Skeletal muscle cell (primary cell): ENCODE data around the gene KIF13A.
"Not testable (repeated sequence)": the region's sequence is repeated elsewhere in the genome, so short reads cannot be mapped to it uniquely, and the experiment has no call there.

Experiments
- DNase-seq: peaks from one replicate; pipeline ENCODE4 v3.0.0-alpha.2; 2010; ENCODE audit warnings: low read depth
- H3K4me3 ChIP-seq: 2 replicates; pipeline ENCODE4 v1.5.1; 2011; ENCODE audit warnings: low read depth, mild to moderate bottlenecking, control low read depth, low read length, moderate library complexity

The KIF13A gene

GRCh38 chr6:17762651-17763050, 224.8 kb downstream of the KIF13A start:
- no peak overlapping the region for H3K4me3 ChIP-seq
- DNase-seq: no peak

- no peak for DNase-seq
- H3K4me3 ChIP-seq: no peak overlapping the region
Measured at GRCh38 chr6:17758119-17758518, 229.3 kb downstream of the KIF13A start.

GRCh38 chr6:17754254-17754653, 233.2 kb downstream of the KIF13A start:
- H3K4me3 ChIP-seq: no peak overlapping the region

GRCh38 chr6:17745324-17745723, 242.1 kb downstream of the KIF13A start:
- DNase-seq, H3K4me3 ChIP-seq: not testable (repeated sequence)

More at GRCh38 chr6:17754254-17754653, 233.2 kb downstream of the KIF13A start:
- no peak for DNase-seq

- not testable (repeated sequence) for DNase-seq, H3K4me3 ChIP-seq
Measured at GRCh38 chr6:17744757-17745308, 242.6 kb downstream of the KIF13A start.

GRCh38 chr6:17744019-17744756, 243.2 kb downstream of the KIF13A start:
- no peak for DNase-seq
- H3K4me3 ChIP-seq: no peak overlapping the region

GRCh38 chr6:17741507-17741906, 245.9 kb downstream of the KIF13A start:
- no peak for DNase-seq

GRCh38 chr6:17740559-17741220, 246.7 kb downstream of the KIF13A start:
- no peak for DNase-seq
- H3K4me3 ChIP-seq: no peak overlapping the region

More at GRCh38 chr6:17741507-17741906, 245.9 kb downstream of the KIF13A start:
- no peak overlapping the region for H3K4me3 ChIP-seq

GRCh38 chr6:17737704-17738252, 249.7 kb downstream of the KIF13A start:
- DNase-seq: no peak

GRCh38 chr6:17735311-17735710, 252.1 kb downstream of the KIF13A start:
- DNase-seq, H3K4me3 ChIP-seq: not testable (repeated sequence)

More at GRCh38 chr6:17737704-17738252, 249.7 kb downstream of the KIF13A start:
- H3K4me3 ChIP-seq: no peak overlapping the region

GRCh38 chr6:17730078-17730704, 257.2 kb downstream of the KIF13A start:
- no peak overlapping the region for H3K4me3 ChIP-seq
- DNase-seq: no peak

GRCh38 chr6:17729223-17730077, 258.0 kb downstream of the KIF13A start:
- H3K4me3 ChIP-seq: no peak overlapping the region
- DNase-seq: no peak

- no peak for DNase-seq
- no peak overlapping the region for H3K4me3 ChIP-seq
Measured at GRCh38 chr6:17728551-17729222, 258.7 kb downstream of the KIF13A start.

- no peak overlapping the region for H3K4me3 ChIP-seq
- DNase-seq: no peak
Measured at GRCh38 chr6:17725083-17725482, 262.4 kb downstream of the KIF13A start.

GRCh38 chr6:17724341-17724740, 263.1 kb downstream of the KIF13A start:
- no peak overlapping the region for H3K4me3 ChIP-seq
- DNase-seq: no peak

GRCh38 chr6:17721671-17722070, 265.8 kb downstream of the KIF13A start:
- DNase-seq: no peak
- no peak overlapping the region for H3K4me3 ChIP-seq

- DNase-seq: no peak
- H3K4me3 ChIP-seq: no peak overlapping the region
Measured at GRCh38 chr6:17719323-17720041, 268.0 kb downstream of the KIF13A start.

- no peak overlapping the region for H3K4me3 ChIP-seq
- no peak for DNase-seq
Measured at GRCh38 chr6:17716221-17716620, 271.2 kb downstream of the KIF13A start.
